T-helper 22 cell (primary cell): Measurements from ENCODE around the gene TTC13.

Experiments used
- DNase-seq: peaks from one replicate; pipeline ENCODE4 v3.0.0-alpha.2; 2020; ENCODE audit warnings: low read depth

The TTC13 gene

GRCh38 chr1:230943048-230943593 lies 35.5 kb downstream of the TTC13 start:
- no peak for DNase-seq

GRCh38 chr1:230940848-230941247 lies 37.8 kb downstream of the TTC13 start:
- DNase-seq: no peak

DNA sequence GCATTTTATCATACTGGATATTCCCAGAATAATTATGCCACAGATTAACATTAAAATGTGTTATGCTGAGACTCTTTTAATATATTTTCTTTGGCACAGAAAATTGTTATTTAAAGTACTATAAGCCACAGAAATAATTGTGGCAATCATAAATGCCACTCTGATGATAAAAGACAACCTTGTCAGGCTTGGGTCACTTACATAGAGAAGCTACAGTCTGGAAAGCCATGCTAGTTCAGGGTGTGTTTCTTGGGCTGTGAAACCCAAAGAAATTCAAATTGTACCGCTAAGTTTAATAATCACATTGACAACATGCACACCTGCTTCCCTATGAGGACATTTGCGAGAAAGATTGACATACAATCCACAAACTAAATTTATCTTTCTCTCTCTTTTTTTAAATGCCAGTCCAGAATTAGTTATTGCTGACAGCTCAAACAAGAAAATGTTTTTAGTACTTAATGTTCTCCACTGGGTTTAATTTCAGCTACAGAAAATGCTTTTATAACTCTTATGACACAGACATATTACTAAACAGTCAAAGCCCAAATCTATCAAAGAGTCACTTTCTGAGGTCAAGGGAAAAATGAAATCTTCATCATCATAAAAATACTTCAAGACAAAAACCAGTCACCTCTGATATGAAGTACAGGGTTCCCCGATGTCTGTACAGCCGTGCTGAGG lies 38.7 kb downstream of the TTC13 start:
- no peak for DNase-seq

- no peak for DNase-seq
Measured at GRCh38 chr1:230938924-230939368, 39.7 kb downstream of the TTC13 start.

GRCh38 chr1:230937371-230937770 lies 41.3 kb downstream of the TTC13 start:
- DNase-seq: no peak

GRCh38 chr1:230936475-230936874 lies 42.2 kb downstream of the TTC13 start:
- no peak for DNase-seq

GRCh38 chr1:230935852-230936251 lies 42.8 kb downstream of the TTC13 start:
- no peak for DNase-seq

DNA sequence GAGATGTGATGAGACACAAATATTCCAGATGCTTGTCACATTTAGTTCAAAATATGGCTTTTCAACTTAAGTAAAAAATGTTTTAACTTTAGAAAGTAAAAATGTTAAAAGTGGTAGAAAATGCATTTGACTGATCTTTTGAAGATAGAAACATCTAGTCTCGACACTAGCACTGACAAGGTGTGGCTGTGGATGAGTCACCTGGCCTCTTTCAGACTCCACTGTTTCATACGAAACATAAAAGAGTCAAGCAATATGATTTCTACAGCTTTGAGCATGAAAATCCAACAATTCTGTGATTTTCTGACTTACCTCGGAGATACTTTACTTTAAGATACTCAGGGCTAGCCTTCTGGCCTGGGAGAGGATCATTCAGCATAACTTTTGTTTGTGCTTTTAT lies 47.7 kb downstream of the TTC13 start:
- DNase-seq: no peak

- DNase-seq: no peak
Measured at GRCh38 chr1:230926182-230926581, 52.5 kb downstream of the TTC13 start.

- DNase-seq: no peak
Measured at GRCh38 chr1:230925608-230926007, 53.1 kb downstream of the TTC13 start.

DNA sequence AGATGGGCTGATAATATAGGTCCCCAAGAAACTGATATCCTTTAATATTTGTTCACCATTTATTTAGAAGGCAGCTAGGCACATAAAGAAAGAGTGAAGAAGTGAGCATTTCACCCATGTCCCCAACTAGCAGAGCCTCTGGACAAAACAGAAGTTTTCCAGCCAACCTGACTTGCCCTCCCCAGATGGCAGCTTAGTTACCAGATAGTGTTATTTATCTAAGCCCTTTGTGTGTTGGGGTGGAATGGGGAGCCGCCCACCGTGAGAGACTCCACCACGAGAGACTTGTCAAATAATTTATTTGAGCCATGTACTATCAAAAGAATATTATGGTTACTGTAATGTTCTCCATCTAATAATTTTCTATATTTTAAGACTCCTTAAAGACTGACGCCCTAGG lies 55.5 kb downstream of the TTC13 start:
- no peak for DNase-seq

DNA sequence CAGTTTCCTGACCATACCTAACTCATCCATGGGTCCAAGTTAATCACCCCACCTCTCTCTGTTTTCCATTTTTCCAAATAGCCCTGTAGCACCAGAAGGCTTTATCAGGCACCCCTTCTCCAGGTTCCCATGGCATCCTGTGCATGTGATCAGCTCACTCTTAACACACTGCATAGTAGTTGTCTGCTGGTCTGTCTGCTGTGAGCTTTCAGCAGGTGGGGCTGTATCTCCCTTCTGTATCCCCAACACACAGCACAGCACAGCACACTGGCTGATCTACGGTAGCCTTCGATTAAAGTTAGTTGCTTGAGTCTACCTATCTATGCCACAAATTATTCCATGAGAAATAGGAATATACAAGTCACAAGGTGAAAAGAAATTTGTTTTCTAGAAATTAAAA lies 56.0 kb downstream of the TTC13 start:
- DNase-seq: no peak

GRCh38 chr1:230919207-230919606 lies 59.5 kb downstream of the TTC13 start:
- no peak for DNase-seq

- peak; percentile 44 for DNase-seq
Measured at GRCh38 chr1:230917284-230918135, 61.2 kb downstream of the TTC13 start.

DNA sequence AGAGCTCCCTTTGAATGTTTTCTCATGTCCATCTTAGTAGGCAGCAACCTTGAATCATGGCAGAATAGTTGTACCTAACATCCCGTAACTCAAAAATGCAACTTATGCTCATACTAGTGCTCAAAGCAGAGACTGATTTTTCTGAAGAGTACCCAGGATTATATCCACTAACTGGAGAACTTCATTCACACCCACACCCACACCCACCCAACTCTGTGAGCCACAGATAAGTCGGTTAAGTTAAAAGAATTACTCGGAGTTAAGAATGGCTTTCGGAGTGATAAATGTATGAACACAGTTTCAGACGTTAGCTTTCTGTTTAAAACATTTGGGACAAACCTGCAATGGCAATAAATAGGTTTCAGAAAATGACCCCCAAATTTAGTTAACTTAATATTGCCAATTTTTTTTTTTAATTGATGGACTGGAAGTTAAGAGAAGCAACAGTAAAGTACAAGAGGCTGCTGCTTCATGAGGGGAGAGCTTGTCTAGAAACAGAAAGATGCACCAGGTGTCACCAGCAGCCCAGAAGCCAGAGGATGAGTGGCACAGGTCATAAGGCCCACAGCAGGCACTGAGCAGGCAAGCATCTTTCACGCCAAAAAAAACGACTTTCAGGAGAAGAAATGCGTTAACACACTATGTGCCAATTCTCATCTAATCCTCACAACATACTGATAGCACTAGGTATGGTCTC lies 61.9 kb downstream of the TTC13 start:
- no peak for DNase-seq

DNA sequence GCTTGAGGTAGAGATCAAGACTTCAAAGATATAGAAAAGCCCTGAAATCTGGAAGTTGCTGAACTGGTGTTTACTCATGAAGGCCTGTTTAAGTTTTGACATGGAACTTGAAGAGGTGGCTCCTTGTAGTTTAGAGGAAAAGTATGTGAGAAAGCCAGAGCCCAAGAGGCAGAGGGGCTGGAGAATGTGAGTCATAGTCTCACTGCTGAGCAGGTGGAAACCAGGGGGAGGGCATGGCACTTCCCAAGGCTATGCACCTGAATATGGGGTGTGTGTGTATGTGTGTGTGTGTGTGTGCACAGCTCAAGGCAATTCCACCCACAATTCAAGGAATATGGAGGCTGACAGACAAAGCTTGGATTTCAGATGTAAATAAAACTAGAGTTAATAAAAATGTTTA lies 63.6 kb downstream of the TTC13 start:
- no peak for DNase-seq

GRCh38 chr1:230913496-230913895 lies 65.2 kb downstream of the TTC13 start:
- DNase-seq: no peak

- DNase-seq: no peak
Measured at GRCh38 chr1:230910755-230911117, 67.9 kb downstream of the TTC13 start.

DNA sequence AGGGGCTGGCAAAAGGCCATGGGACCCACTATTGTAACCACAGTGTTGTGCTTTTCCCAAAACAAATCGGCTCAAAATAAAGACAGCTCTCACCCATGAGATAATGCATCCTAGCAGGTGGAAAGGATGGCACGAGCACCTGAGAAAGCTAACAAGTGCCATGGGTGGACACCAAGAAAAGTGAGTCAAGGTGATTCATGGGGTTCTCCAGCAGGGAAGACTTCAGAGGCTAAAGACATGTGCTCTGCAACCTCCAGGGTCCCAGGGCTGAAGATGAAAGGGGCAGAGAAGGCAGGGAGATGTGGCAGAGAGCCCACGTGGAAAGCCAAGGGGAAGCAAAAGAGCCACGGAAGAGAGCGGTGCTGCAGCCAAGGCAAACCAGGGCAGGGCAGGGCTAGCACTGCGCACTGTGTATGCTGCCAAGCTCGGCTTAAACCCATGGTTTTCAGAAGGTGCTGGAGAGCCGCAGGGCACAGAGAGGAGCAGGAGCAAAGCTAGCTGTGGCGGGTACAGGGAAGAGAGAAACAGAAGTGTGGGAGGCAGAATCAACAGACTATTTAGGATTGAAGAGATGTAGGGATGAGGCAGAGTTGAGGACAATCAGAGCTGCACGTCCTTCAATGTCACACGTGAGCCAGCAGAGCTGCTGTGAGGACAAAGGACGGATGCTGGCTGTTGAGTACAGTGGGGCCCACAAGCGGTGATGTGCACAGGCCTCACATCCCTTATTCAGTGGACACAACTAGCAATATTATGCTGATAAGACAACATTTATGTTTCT lies 68.5 kb downstream of the TTC13 start:
- DNase-seq: no peak

GRCh38 chr1:230907472-230908205 lies 71.0 kb downstream of the TTC13 start:
- DNase-seq: no peak

DNA sequence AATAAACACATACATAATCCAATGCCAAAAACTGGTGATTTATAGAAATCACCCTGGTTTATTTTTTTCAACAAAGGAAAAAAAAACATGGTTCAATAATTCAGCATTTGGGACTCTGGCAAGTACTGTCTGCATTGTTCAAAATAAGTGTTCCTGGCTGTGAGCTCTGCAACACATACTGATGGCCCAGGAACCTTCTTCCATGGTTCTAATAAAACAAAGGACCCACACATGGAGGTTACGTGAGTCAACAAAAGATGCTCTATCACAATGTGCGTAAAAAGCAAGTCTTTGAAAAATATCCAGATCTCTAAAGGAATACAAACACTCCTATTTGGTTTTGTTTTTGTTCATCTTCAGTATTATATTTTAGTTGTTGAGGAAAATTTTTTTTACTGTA lies 72.4 kb downstream of the TTC13 start:
- no peak for DNase-seq
